ENCODE results near the gene DRAP1.
A peak's percentile ranks its signal among the peaks of the same experiment; 100 is the strongest.

DRAP1 gene

GRCh38 chr11:65906602-65907001, 12.6 kb upstream of the DRAP1 start:
- DNase-seq, result no peak

DNA sequence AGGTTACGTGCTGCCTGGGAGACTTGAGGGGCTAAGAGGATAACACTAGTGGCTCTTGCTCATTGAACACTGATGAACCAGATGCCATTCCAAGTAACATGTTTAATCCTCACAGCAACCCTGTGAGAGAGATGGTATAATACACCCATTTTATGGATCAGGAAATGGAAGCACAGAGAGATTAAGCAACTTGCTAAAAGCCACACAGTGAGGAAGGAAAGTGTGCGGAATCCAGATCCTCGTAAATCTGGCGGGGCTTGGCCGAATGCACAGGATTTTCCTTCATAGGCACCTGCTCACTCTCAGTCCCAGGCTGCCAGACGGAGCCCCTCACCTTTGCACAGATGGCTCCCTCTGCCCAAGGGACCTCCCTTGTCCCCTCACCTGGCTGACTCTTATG, 11.3 kb upstream of the DRAP1 start:
- DNase-seq, result no peak

DNA sequence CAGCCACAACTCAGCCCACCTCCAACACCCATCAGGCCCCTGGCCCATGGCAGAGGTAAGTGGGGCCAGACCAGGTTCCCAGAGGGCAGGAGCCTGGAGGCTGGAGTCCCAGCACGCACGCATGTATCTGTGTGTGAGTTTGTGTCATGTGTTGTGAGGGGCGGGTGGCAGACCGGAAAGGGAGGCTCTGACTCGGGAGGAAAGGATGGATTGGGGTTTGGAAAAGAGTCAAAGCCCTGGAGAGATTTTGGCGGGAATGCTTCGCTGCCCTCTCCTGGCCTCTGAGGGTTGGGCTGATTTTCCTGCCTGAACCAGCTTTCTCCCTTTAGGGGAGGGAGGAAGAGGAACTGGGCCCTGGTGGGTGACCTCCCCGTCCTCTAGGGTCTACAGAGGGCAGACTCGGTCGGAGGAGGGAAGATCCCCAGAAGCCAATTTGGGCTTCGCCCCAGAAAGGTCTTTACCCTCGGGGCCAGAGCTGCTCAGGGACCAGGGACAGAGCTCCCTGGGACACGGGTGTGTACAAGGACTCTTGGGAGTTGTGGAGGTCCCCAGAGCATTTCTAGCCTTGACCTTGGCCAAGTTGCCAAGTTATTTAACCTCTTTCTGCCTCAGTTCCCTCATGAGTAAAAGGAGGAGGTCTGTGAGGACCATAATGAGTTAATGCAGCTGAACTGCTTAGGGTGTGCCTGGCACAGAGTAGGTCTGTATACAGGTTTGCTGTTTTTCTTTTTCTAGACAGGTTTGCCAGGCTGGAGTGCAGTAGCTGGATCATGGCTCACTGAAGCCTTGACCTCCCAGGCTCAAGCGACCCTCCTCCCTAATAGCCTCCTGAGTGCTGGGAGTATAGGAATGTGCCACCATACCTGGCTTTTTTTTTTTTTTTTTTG, 7.3 kb upstream of the DRAP1 start:
- peak; percentile 50 for DNase-seq

DNA sequence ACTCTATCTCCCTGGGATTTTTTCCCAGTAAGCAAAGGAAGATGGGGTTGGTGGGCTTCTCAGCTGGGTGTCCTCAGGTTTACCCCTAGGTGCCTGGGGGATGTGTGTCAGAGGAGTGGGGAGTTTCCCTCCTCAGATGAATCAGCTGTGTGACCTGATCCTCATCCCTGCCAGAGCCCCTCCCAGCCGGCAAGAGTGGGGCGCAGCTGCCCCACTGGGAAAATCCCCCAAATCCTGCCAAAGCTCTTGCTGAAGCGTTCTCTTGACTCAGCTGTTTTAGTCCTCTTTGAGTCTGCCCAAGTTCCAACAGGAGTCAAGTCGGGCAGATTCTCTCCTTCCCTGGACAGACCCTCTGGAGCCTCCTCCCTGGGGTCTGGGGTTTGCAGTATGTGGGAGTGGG, 6.4 kb upstream of the DRAP1 start:
- DNase-seq, result no peak

- no peak for DNase-seq
These were observed 4.0 kb upstream of the DRAP1 start for GRCh38 chr11:65915101-65915820.

GRCh38 chr11:65915821-65916251, 3.4 kb upstream of the DRAP1 start:
- peak; percentile 95 for DNase-seq

DNA sequence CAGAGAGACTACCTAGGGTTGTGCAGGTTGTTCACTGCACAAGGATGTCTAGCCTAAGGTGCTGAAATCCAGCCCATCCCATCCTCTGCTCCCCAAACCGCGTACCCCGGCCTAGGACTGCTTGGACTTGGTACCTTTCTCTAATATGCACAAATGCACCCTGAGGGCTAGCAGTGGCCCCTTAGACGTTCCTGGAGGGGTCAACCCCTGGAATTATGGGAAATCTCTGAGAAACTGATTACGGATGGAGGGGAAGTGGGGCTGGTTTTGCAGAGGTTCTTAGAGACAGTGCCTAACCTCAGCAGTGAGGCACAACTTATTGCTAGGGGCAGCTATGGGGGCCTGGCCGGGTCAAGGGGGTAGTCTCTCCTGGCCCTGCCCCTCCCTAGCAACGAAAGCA, 2.8 kb upstream of the DRAP1 start:
- DNase-seq, result no peak

DNA sequence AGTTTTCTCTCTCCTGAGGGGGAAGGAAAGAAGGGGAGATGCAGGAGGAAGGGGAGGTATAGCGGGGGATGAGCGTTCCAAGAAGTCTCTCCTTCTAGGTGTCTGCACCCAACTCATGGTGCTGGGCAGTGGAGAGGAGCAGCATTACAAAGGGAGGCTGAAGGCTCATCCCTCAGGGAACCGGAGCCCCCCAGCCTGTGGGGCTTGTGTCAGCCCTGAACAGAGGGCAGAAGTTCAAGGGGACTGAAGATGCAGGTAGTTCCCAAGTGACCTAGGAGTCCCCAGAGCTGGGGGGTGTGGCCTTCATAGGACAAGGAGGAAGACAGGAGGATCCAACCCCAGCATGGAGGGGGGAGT, 2.2 kb upstream of the DRAP1 start:
- DNase-seq, result no peak

DNA sequence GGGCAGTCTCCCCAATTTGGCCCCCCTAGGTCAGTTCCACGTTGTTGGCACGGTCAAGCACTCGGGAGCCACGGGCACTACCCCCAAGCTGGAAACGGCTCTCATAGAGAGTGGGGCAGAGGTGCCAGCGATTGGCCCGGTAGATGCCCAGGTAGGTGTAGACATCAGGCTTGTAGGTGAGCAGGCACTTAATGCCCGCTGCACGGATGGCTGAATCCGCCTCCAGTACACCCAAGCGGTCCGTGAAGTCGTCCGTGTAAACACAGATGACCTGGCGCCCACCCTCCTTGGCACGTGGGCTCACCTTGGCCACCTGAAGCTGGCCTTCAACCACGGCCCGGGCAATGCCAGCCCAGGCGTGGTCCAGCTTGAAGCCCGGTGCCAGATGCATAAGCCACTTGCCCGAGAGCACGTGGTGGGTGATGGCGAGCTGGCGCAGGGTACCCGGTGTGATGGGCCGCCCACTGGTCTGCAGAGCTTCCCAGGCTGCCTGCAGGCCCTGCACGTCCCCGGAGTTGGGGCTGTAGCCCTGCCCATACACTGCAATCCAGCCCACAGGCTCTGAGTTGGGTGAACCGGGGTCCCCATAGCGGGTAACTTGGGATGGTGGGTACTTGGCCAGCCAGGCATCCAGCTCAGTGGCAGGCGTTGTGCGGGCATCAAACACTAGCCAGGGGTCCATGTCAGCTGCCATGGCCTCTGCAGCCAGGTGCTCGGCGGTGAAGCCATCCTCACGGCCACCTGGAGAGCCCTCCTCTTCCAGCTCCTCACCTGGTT, 1.6 kb upstream of the DRAP1 start:
- DNase-seq, result no peak

GRCh38 chr11:65918211-65919140, 750 bp upstream of the DRAP1 start, which contains the start of gene C11orf68:
TSS of gene C11orf68 (minus strand) at chr11:65919062. CDS start at chr11:65919031, 31 bp downstream.
- DNase-seq, result no peak

DNA sequence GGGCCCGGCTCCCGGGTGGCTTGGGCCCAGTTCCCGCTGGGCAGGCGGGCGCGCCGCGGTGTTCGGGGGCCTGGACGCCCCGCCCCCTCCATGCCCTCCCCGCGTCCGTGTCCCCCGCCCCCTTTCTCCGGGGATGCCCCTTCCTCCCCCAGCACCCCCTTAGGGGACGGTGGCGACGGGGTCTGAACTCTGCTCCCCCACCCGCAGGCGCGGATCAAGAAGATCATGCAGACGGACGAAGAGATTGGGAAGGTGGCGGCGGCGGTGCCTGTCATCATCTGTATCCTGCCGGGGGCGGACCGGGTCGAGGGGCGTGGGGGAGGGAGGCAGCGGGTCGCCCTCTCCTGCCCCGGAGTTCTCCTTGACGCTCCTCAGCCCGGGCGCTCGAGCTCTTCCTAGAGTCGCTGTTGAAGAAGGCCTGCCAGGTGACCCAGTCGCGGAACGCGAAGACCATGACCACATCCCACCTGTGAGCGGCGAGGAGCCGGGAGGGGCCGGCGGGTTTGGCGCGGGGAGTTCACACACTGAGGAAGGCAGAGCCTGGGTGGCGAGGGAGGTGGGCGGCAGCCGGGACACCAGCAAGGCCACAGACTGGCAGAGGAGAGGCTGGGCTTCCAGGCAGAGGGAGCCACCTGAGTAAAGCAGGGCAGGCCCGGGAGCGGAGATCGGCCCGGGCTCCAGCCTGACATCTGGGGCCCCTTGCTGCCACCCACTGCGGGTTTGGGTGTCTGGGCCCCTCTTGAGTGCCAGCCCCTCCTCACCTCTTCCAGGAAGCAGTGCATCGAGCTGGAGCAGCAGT, 546 bp downstream of the DRAP1 start:
- DNase-seq, result no peak

DNA sequence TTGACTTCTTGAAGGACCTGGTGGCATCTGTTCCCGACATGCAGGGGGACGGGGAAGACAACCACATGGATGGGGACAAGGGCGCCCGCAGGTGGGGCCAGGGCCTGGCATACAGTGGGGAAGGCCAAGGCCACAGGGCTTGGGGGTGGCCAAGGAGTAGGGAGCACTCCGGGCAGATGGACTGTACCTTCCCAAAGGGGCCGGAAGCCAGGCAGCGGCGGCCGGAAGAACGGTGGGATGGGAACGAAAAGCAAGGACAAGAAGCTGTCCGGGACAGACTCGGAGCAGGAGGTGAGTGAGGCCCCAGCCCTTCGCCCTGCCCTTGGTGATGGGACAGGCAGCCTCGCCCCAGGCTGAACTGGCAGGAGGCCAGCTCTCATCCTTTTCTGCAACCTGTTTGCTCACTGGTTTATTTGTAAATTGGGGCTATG, 1.2 kb downstream of the DRAP1 start:
- no peak for DNase-seq

DNA sequence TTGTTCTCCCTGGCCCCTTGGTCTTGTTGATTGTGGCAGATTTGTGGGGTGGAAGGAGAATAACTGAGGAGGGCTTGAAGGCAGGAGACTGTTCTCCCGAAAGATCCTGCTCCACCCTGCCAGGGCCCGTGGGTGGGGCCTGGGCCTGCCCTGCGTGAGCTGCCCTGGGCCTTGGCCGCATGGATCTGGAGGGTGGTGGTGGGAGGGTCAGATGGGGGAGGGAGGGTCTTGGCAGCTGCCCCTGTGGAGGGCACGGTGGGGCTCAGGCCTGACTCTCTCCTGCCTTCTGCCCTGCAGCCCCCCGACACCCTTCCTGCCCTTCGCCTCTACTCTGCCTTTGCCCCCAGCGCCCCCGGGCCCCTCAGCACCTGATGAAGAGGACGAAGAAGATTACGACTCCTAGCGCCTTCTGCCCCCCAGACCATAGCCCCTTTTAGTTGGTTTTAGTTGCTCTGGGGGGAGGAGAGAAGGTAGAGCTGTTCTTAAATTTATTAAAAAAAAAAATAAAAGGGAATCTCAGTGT, 1.9 kb downstream of the DRAP1 start:
- DNase-seq, result no peak

DNA sequence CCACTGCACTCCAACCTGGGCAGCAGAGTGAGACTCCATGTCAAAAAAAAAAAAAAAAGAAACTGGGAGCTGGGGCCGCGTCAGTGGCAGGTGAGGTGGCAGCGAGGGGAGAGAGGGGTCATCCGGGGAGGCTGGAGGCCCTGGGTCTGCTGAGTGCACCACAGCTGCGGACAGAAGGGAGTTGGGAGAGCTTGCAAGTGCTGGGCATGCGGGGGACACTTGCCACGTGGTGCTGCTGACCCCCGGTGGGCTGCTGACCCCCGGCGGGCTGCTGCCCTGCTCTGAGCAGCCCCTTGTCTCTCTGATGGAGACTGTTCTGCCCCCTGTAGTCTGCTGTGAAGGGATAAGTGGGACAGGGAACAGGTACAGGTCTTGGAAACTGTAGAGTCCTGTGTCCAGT, 2.6 kb downstream of the DRAP1 start:
- DNase-seq, result no peak

DNA sequence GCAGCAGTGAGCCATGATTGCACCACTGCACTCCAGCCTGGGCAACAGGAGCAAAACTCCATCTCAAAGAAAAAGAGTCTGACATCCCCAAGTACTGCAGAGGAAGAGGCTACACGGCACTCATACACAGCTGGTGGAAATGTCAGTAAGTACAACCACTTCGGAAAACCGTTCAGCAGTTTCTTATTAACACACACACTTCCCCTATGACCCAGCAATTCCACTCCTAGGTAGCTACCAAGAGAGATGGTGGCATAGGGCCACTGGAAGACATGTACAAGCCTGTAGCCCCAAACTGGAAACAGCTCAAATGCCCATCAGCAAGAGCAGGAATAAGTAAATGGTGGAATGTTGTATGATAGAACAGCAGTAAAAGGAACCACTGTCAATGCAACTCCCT, 3.3 kb downstream of the DRAP1 start:
- no peak for DNase-seq

GRCh38 chr11:65925397-65925796, 6.2 kb downstream of the DRAP1 start:
- DNase-seq, result no peak

- no peak for DNase-seq
These were observed 8.7 kb downstream of the DRAP1 start for GRCh38 chr11:65927904-65928397.

DNA sequence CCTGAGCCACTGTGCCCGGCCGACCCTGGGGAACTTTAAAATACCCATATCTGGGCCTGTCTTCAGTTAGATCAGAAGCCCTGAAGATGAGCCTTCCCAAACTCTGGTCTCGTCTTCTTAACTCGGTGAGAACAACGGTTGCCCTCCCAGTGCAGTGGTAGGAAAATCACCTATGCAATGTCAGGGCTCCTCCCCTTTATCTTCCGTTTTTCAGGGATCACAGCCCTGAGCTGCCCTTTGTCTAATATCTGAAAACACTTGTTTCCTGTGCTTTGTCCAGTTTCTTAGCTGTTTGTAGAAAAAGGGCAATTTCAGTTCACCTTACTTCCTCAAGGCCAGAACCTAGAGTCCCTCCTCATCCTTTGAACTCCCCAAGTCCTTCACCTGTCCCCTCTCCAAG, 9.4 kb downstream of the DRAP1 start:
- no peak for DNase-seq

DNA sequence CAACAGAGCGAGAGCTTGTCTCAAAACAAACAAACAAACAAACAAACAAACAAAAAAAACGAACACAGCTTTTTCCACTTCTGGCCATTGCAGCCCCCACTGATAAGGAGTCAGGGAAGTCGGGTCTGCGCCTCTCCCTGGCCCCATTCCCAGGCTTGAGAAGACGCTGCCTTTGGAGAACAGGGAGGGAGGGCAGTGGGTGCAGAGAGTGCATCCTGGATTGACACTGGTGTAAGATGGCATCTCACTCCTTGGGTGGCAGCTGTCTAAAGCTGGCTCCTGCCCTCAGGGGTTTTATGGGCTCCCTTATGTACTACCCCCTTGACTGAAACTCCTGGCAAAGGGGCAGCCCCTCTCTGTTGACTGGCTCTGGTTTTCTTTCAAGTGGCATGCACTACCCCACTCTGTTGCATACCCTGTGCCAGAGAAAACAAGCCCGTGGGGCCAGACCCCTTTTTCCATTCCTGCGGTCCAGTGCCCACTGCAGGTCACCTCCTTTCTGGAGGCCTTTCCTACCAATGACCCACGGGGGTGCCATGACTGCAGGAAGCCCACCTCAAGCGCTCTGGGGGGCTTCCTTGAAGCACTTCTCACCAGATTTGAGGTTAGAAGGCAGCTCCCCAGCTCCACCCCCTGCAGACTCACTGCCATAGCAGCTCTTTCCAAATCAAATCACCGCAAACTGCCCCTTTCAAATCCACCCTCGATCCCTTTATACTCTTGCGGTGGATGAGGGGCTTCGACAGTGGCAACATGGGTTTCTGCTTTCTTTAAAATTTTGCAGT, 12.7 kb downstream of the DRAP1 start:
- DNase-seq, result no peak

GRCh38 chr11:65932558-65932919, 13.3 kb downstream of the DRAP1 start:
- DNase-seq, result no peak
